ENCODE results near the gene CEP89.
"Not testable (repeated sequence)": the region's sequence is repeated elsewhere in the genome, so short reads cannot be mapped to it uniquely, and the experiment has no call there.

Gene CEP89

GRCh38 chr19:32833388-32833787 lies 138.4 kb downstream of the CEP89 start:
- not testable (repeated sequence) for DNase-seq (ENCODE audit: low read depth)

- DNase-seq (ENCODE audit: low read depth) = not testable (repeated sequence)
These were observed 138.9 kb downstream of the CEP89 start for GRCh38 chr19:32832825-32833224.

GRCh38 chr19:32832094-32832493 lies 139.7 kb downstream of the CEP89 start:
- DNase-seq (ENCODE audit: low read depth) = not testable (repeated sequence)

GRCh38 chr19:32831611-32832010 lies 140.1 kb downstream of the CEP89 start:
- no peak for DNase-seq (ENCODE audit: low read depth)

GRCh38 chr19:32830231-32831014 lies 141.3 kb downstream of the CEP89 start:
- no peak for DNase-seq (ENCODE audit: low read depth)

GRCh38 chr19:32829345-32829896 lies 142.3 kb downstream of the CEP89 start:
- no peak for DNase-seq (ENCODE audit: low read depth)

- no peak for DNase-seq (ENCODE audit: low read depth)
These were observed 143.0 kb downstream of the CEP89 start for GRCh38 chr19:32828643-32829344.

GRCh38 chr19:32828139-32828538 lies 143.6 kb downstream of the CEP89 start:
- no peak for DNase-seq (ENCODE audit: low read depth)

Measured in activated T-cell treated with anti-CD3 and anti-CD28 coated beads for 24 hours (primary cell).